Activated CD8-positive, alpha-beta memory T cell treated with anti-CD3 and anti-CD28 coated beads for 24 hours (primary cell): ENCODE data around the gene ZDHHC14.
A peak's percentile ranks its signal among the peaks of the same experiment; 100 is the strongest.

ENCODE experiments used
- DNase-seq: peaks from one replicate; pipeline ENCODE4 v3.0.0-alpha.2; 2020

ZDHHC14 gene

GRCh38 chr6:157584036-157584435 is 203.0 kb downstream of the ZDHHC14 start:
- peak; percentile 51 for DNase-seq

- DNase-seq = peak; percentile 52
Observed at GRCh38 chr6:157585274-157586087, 204.5 kb downstream of the ZDHHC14 start.

GRCh38 chr6:157586088-157586414 is 205.1 kb downstream of the ZDHHC14 start:
- no peak for DNase-seq

GRCh38 chr6:157586476-157587126 is 205.6 kb downstream of the ZDHHC14 start:
- no peak for DNase-seq

- peak; percentile 37 for DNase-seq
Observed at GRCh38 chr6:157587127-157587926, 206.3 kb downstream of the ZDHHC14 start.

GRCh38 chr6:157590654-157591053 is 209.7 kb downstream of the ZDHHC14 start:
- peak; percentile 30 for DNase-seq

GRCh38 chr6:157592541-157592940 is 211.6 kb downstream of the ZDHHC14 start:
- DNase-seq = peak; percentile 49

- no peak for DNase-seq
Observed at GRCh38 chr6:157592980-157593379, 212.0 kb downstream of the ZDHHC14 start.

- DNase-seq = peak; percentile 40
Observed at GRCh38 chr6:157593596-157593995, 212.6 kb downstream of the ZDHHC14 start.

GRCh38 chr6:157594292-157594691 is 213.3 kb downstream of the ZDHHC14 start:
- peak; percentile 38 for DNase-seq

GRCh38 chr6:157595768-157596167 is 214.8 kb downstream of the ZDHHC14 start:
- peak; percentile 32 for DNase-seq

- peak; percentile 52 for DNase-seq
Observed at GRCh38 chr6:157596461-157596860, 215.5 kb downstream of the ZDHHC14 start.

GRCh38 chr6:157596886-157597285 is 215.9 kb downstream of the ZDHHC14 start:
- DNase-seq = no peak

- peak; percentile 70 for DNase-seq
Observed at GRCh38 chr6:157597461-157598312, 216.7 kb downstream of the ZDHHC14 start.

- DNase-seq = peak; percentile 26
Observed at GRCh38 chr6:157599191-157599590, 218.2 kb downstream of the ZDHHC14 start.

- DNase-seq = no peak
Observed at GRCh38 chr6:157600807-157601206, 219.8 kb downstream of the ZDHHC14 start.

GRCh38 chr6:157602521-157603295 is 221.7 kb downstream of the ZDHHC14 start:
- no peak for DNase-seq

GRCh38 chr6:157603314-157603940 is 222.4 kb downstream of the ZDHHC14 start:
- no peak for DNase-seq

GRCh38 chr6:157603971-157604370 is 223.0 kb downstream of the ZDHHC14 start:
- DNase-seq = no peak

GRCh38 chr6:157604816-157605215 is 223.8 kb downstream of the ZDHHC14 start:
- DNase-seq = no peak

GRCh38 chr6:157605484-157605883 is 224.5 kb downstream of the ZDHHC14 start:
- DNase-seq = no peak
